CD4-positive, alpha-beta T cell (primary cell): ENCODE measurements around the gene PCDHA2. TPM values are rescaled to one million over a fixed set of nuclear protein-coding genes. Genes with fewer than 3 reads are reported as not detected.

ENCODE experiments used
- ATAC-seq: fragments of 200-7000 bp; cut with Tn5 transposase; one replicate; pipeline ENCODE4 v1.10.0; 2022; ENCODE audit warnings: mild to moderate bottlenecking; ENCODE audit not compliant: poor library complexity
- CTCF ChIA-PET: fragments of 350-600 bp; sonication (Branson Sonifier 250); formaldehyde crosslinking; loops from one replicate; lab custom pipeline; 2021; ENCODE audit warnings: antibody characterized with exemption, inconsistent platforms; lab: Charles Lee
- POLR2A ChIA-PET: fragments of 350-600 bp; sonication (Branson Sonifier 250); formaldehyde crosslinking; loops from one replicate; lab custom pipeline; 2021; ENCODE audit warnings: antibody characterized with exemption, inconsistent platforms; lab: Charles Lee
- DNase-seq, 14 experiments: peaks; one replicate each; pipeline ENCODE4 v3.0.0-alpha.2; 2013 to 2020; ENCODE audit warnings: mixed read lengths in 2 of 14
- H3K27ac ChIP-seq, 2 donors: one replicate each; pipeline versions ENCODE4 v1.5.1 to v1.7.0; 2013; ENCODE audit warnings: low read length in 2 of 2, low read depth in 1 of 2, mild to moderate bottlenecking in 1 of 2
- H3K27me3 ChIP-seq, 2 experiments: 1 replicate in 1 of 2; 2 replicates in 1 of 2; pipeline versions ENCODE4 v1.6.1 to v1.7.0; 2013; ENCODE audit warnings: low read length in 2 of 2, control low read depth in 1 of 2, mild to moderate bottlenecking in 1 of 2, moderate library complexity in 1 of 2; ENCODE audit not compliant: insufficient read depth in 2 of 2, control insufficient read depth in 1 of 2
- H3K36me3 ChIP-seq: one replicate; pipeline ENCODE4 v1.6.1; 2013; ENCODE audit warnings: low read length, control low read depth; ENCODE audit not compliant: insufficient read depth
- H3K4me1 ChIP-seq: one replicate; pipeline ENCODE4 v1.6.1; 2013; ENCODE audit warnings: low read length, control low read depth; ENCODE audit not compliant: insufficient read depth
- H3K4me3 ChIP-seq: one replicate; pipeline ENCODE4 v1.5.1; 2013; ENCODE audit warnings: mild to moderate bottlenecking, low read length, moderate library complexity
- H3K9me3 ChIP-seq, 2 experiments: 1 replicate in 1 of 2; 2 replicates in 1 of 2; pipeline versions ENCODE4 v1.6.1 to v1.7.0; 2013; ENCODE audit warnings: low read length in 2 of 2, mild to moderate bottlenecking in 2 of 2, control low read depth in 1 of 2, moderate library complexity in 1 of 2; ENCODE audit not compliant: control insufficient read depth in 1 of 2, insufficient read depth in 1 of 2
- H3K27ac Mint-ChIP-seq: one replicate; pipeline ENCODE4 v1.8.0; 2020; ENCODE audit warnings: mixed read lengths
- H3K27me3 Mint-ChIP-seq: one replicate; pipeline ENCODE4 v1.8.0; 2021; ENCODE audit warnings: mixed read lengths
- H3K36me3 Mint-ChIP-seq: one replicate; pipeline ENCODE4 v1.8.0; 2021; ENCODE audit warnings: low read depth, mixed read lengths
- H3K4me1 Mint-ChIP-seq: one replicate; pipeline ENCODE4 v1.8.0; 2021; ENCODE audit warnings: low read depth, mixed read lengths
- H3K4me3 Mint-ChIP-seq: one replicate; pipeline ENCODE4 v1.8.0; 2020; ENCODE audit warnings: mild to moderate bottlenecking, mixed read lengths
- H3K9me3 Mint-ChIP-seq: one replicate; pipeline ENCODE4 v1.8.0; 2020; ENCODE audit warnings: mixed read lengths
- CTCF ChIP-seq: fragments of 200-600 bp; IDR thresholded peaks from one replicate; pipeline ENCODE4 v1.8.0; 2022; ENCODE audit warnings: antibody characterized with exemption, mild to moderate bottlenecking
- intact Hi-C, 2 experiments: fragments of 100-400 bp; cut with DNase I in 1 of 2; cut with micrococcal nuclease in 1 of 2; formaldehyde crosslinking; loops; one replicate each; pipeline versions ENCODE4 v1.15.1 to v1.9.0; 2023 to 2025; cut with DNase I, micrococcal nuclease
- total RNA-seq, 174 experiments: library from RNA in 2 of 174; stranded (reverse) in 2 of 174; gene quantifications; one replicate each; pipeline ENCODE4 v1.2.3 and lab custom pipeline; 2021 to 2026

The PCDHA2 gene
- total RNA-seq, 2 experiments from 2014 or later: not detected

- intact Hi-C loops: no loop called here
- H3K27me3 ChIP-seq: peaks cover 12 to 18% of the 10 kb centered on the region in 2 experiments
- H3K9me3 Mint-ChIP-seq: peaks cover 13% of the 10 kb centered on the region
- H3K9me3 ChIP-seq: peaks cover 14 to 31% of the 10 kb centered on the region in 2 experiments
- no peak within 1 kb of the TSS for H3K27ac ChIP-seq
- CTCF ChIA-PET: interaction anchor here (0.6 kb wide), 1 partner anchor 715 kb away, joined by 3 read pairs; no protein-coding TSS in a partner anchor
- H3K4me1 Mint-ChIP-seq: no peaks in the 10 kb centered on the region
- no peak within 1 kb of the TSS for H3K4me3 Mint-ChIP-seq
- TF ChIP-seq CTCF: no peak
- peak in 1 of 14 experiments; percentile 5 for DNase-seq
- H3K27me3 Mint-ChIP-seq: peaks cover 31% of the 10 kb centered on the region
- no peak within 1 kb of the TSS for H3K27ac Mint-ChIP-seq
- POLR2A ChIA-PET: no interaction called here
- H3K36me3 ChIP-seq: no peaks in the 10 kb centered on the region
- no peak for ATAC-seq
- peaks cover 5% of the 10 kb centered on the region for H3K36me3 Mint-ChIP-seq
- H3K4me1 ChIP-seq: no peaks in the 10 kb centered on the region
- H3K4me3 ChIP-seq: no peak within 1 kb of the TSS
Observed at GRCh38 chr5:140840978-140841962, 46.6 kb downstream of the PCDHA2 start, which contains the start of gene PCDHA8. PCDHA8 (plus strand) TSS chr5:140841187; CDS start chr5:140841322, 135 bp downstream.

GRCh38 chr5:140842798-140843733 lies 48.4 kb downstream of the PCDHA2 start:
- DNase-seq (no peak), ATAC-seq (no peak)
- peaks cover 42% of the 10 kb centered on the region for H3K27me3 Mint-ChIP-seq
- POLR2A ChIA-PET: no interaction called here
- H3K4me1 Mint-ChIP-seq: no peaks in the 10 kb centered on the region
- H3K27ac ChIP-seq: no peak overlapping the region
- CTCF ChIA-PET: no interaction called here
- no peak overlapping the region for H3K27ac Mint-ChIP-seq
- H3K36me3 ChIP-seq: no peaks in the 10 kb centered on the region
- peaks cover 12 to 26% of the 10 kb centered on the region in 2 experiments for H3K9me3 ChIP-seq
- intact Hi-C loops: no loop called here
- H3K4me1 ChIP-seq: no peaks in the 10 kb centered on the region
- H3K36me3 Mint-ChIP-seq: peaks cover 5% of the 10 kb centered on the region
- H3K27me3 ChIP-seq: peaks cover 17 to 25% of the 10 kb centered on the region in 2 experiments
- H3K4me3 Mint-ChIP-seq: no peak overlapping the region
- peaks cover 18% of the 10 kb centered on the region for H3K9me3 Mint-ChIP-seq
- TF ChIP-seq CTCF: no peak
- no peak overlapping the region for H3K4me3 ChIP-seq

Other genes with a start within 250 kb of the PCDHA2 start
- gene EIF4EBP3, start 247.2 kb upstream of the PCDHA2 start, total RNA-seq: 10 to 100 TPM; 12.7 to 15.1 TPM
- gene SRA1, start 237.4 kb upstream of the PCDHA2 start, total RNA-seq: 10 to 100 TPM; 30.9 to 31.6 TPM
- gene APBB3, start 230.3 kb upstream of the PCDHA2 start, total RNA-seq: 10 to 100 TPM; 56.6 to 61.5 TPM
- gene SLC35A4, start 230.0 kb upstream of the PCDHA2 start, total RNA-seq: 10 to 100 TPM; 16.9 to 17.8 TPM
- 1 to 10 TPM; 1.7 to 2.1 TPM for gene CD14, start 161.7 kb upstream of the PCDHA2 start, total RNA-seq
- 10 to 100 TPM; 20.9 to 21.1 TPM for gene TMCO6, start 155.4 kb upstream of the PCDHA2 start, total RNA-seq
- 10 to 100 TPM; 45.5 to 52.4 TPM for gene NDUFA2, start 147.2 kb upstream of the PCDHA2 start, total RNA-seq
- 100 to 1,000 TPM; 194 to 207 TPM for gene IK, start 147.0 kb upstream of the PCDHA2 start, total RNA-seq
- gene WDR55, start 129.9 kb upstream of the PCDHA2 start, total RNA-seq: 10 to 100 TPM; 40.1 to 42.9 TPM
- 1 to 10 TPM; 1.9 to 2.1 TPM for gene DND1, start 121.3 kb upstream of the PCDHA2 start, total RNA-seq
- gene HARS1, start 103.5 kb upstream of the PCDHA2 start, total RNA-seq: 10 to 100 TPM; 53.5 to 54.1 TPM
- 10 to 100 TPM; 38.1 to 38.3 TPM for gene HARS2, start 103.4 kb upstream of the PCDHA2 start, total RNA-seq
- gene ZMAT2, start 94.4 kb upstream of the PCDHA2 start, total RNA-seq: 10 to 100 TPM; 29.0 to 32.3 TPM
- gene PCDHA1, start 8.7 kb upstream of the PCDHA2 start, total RNA-seq: not detected
- gene PCDHA3, start 6.2 kb downstream of the PCDHA2 start, total RNA-seq: not detected
- gene PCDHA4, start 12.2 kb downstream of the PCDHA2 start, total RNA-seq: not detected
- gene PCDHA5, start 26.8 kb downstream of the PCDHA2 start, total RNA-seq: not detected
- not detected for gene PCDHA6, start 33.1 kb downstream of the PCDHA2 start, total RNA-seq
- gene PCDHA7, start 39.4 kb downstream of the PCDHA2 start, total RNA-seq: not detected
- not detected for gene PCDHA8, start 46.3 kb downstream of the PCDHA2 start, total RNA-seq
- gene PCDHA9, start 53.5 kb downstream of the PCDHA2 start, total RNA-seq: not detected
- gene PCDHA10, start 61.0 kb downstream of the PCDHA2 start, total RNA-seq: not detected
- gene PCDHA11, start 74.1 kb downstream of the PCDHA2 start, total RNA-seq: not detected
- not detected for gene PCDHA12, start 80.5 kb downstream of the PCDHA2 start, total RNA-seq
- not detected for gene PCDHA13, start 87.3 kb downstream of the PCDHA2 start, total RNA-seq
- gene PCDHAC1, start 131.4 kb downstream of the PCDHA2 start, total RNA-seq: not detected
- not detected for gene PCDHAC2, start 171.6 kb downstream of the PCDHA2 start, total RNA-seq